H1 (cell line): Measurements from ENCODE around the gene C14orf119. TPM values are rescaled to one million over a fixed set of nuclear protein-coding genes. Genes with fewer than 3 reads are reported as not detected.

Experiments
- CTCF ChIA-PET: fragments of 300-600 bp; sonication (Branson Sonifier 250); formaldehyde crosslinking; loops from one replicate; lab custom pipeline; 2021; ENCODE audit not compliant: partially characterized antibody; lab: Charles Lee
- POLR2A ChIA-PET: fragments of 300-600 bp; sonication (Branson Sonifier 250); formaldehyde crosslinking; loops from one replicate; lab custom pipeline; 2021; ENCODE audit warnings: inconsistent platforms; ENCODE audit not compliant: partially characterized antibody; lab: Charles Lee
- DNase-seq, 2 experiments: peaks; one replicate each; pipeline versions ENCODE4 v3.0.0 to v3.0.0-alpha.2; 2010 to 2022; ENCODE audit warnings: low spot score in 2 of 2, low read depth in 1 of 2, mixed read lengths in 1 of 2
- FAIRE-seq: peaks from 2 replicates; lab custom pipeline; 2011; peaks lifted over from hg19 to GRCh38; lab: Jason Lieb, UNC
- H2AFZ ChIP-seq: 2 replicates; pipeline ENCODE4 v1.8.1; 2012; ENCODE audit warnings: low read length, inconsistent platforms
- H2AK5ac ChIP-seq: 2 replicates; pipeline ENCODE4 v1.6.1; 2013; ENCODE audit warnings: low read depth, low read length
- H2BK120ac ChIP-seq: replicated peaks from 2 replicates; pipeline ENCODE3; 2013; ENCODE audit warnings: low read depth, low read length, inconsistent platforms
- H2BK12ac ChIP-seq: 2 replicates; pipeline ENCODE4 v1.6.1; 2013; ENCODE audit warnings: low read depth, low read length
- H2BK15ac ChIP-seq: 2 replicates; pipeline ENCODE4 v1.6.1; 2013; ENCODE audit warnings: low read length
- H2BK20ac ChIP-seq: 2 replicates; pipeline ENCODE4 v1.6.1; 2013; ENCODE audit warnings: low read length
- H2BK5ac ChIP-seq: 2 replicates; pipeline ENCODE4 v1.6.1; 2013; ENCODE audit warnings: low read depth, low read length
- H3K14ac ChIP-seq: 2 replicates; pipeline ENCODE4 v1.6.1; 2013; ENCODE audit warnings: inconsistent platforms; ENCODE audit not compliant: insufficient read length
- H3K18ac ChIP-seq: 2 replicates; pipeline ENCODE4 v1.6.1; 2013; ENCODE audit warnings: low read length; ENCODE audit errors: extremely low read depth
- H3K23ac ChIP-seq: 2 replicates; pipeline ENCODE4 v1.6.1; 2013; ENCODE audit warnings: inconsistent platforms; ENCODE audit not compliant: insufficient read length
- H3K23me2 ChIP-seq: 2 replicates; pipeline ENCODE4 v1.6.1; 2013; ENCODE audit warnings: low read depth, low read length
- H3K27ac ChIP-seq: 2 replicates; pipeline ENCODE4 v1.6.1; 2011; ENCODE audit warnings: low read depth, low read length, inconsistent platforms
- H3K27me3 ChIP-seq, 4 experiments: replicated peaks in 1 of 4; 1 replicate in 1 of 4; 2 replicates in 3 of 4; pipeline versions ENCODE4 v1.6.1 to v1.8.1; 2011 to 2013; ENCODE audit warnings: low read length in 3 of 4, mild to moderate bottlenecking in 3 of 4, inconsistent platforms in 2 of 4, mixed read lengths in 2 of 4, moderate library complexity in 1 of 4; ENCODE audit not compliant: control insufficient read depth in 3 of 4, insufficient read depth in 3 of 4; ENCODE audit errors: extremely low read depth in 1 of 4
- H3K36me3 ChIP-seq, 4 experiments: 2 replicates each; pipeline versions ENCODE4 v1.6.1 to v1.8.1; 2011 to 2013; ENCODE audit warnings: mild to moderate bottlenecking in 4 of 4, low read length in 3 of 4, moderate library complexity in 2 of 4, control low read depth in 1 of 4, inconsistent platforms in 1 of 4; ENCODE audit not compliant: insufficient read depth in 4 of 4, control insufficient read depth in 2 of 4
- H3K4ac ChIP-seq: replicated peaks from 2 replicates; pipeline ENCODE3; 2013; ENCODE audit warnings: low read length, low read depth, mixed read lengths, inconsistent platforms; ENCODE audit not compliant: insufficient read length
- H3K4me1 ChIP-seq, 4 experiments: replicated peaks in 1 of 4; 1 replicate in 1 of 4; 2 replicates in 3 of 4; pipeline versions ENCODE4 v1.6.1 to v1.8.1; 2011 to 2013; ENCODE audit warnings: low read length in 3 of 4, inconsistent platforms in 2 of 4, mixed read lengths in 1 of 4; ENCODE audit not compliant: insufficient read depth in 4 of 4, control insufficient read depth in 3 of 4
- H3K4me2 ChIP-seq, 2 experiments: 2 replicates each; pipeline versions ENCODE4 v1.6.1 to v1.8.1; 2011 to 2013; ENCODE audit warnings: low read depth in 2 of 2, low read length in 2 of 2, control low read depth in 1 of 2, inconsistent platforms in 1 of 2, mild to moderate bottlenecking in 1 of 2; ENCODE audit not compliant: insufficient read depth in 1 of 2
- H3K4me3 ChIP-seq, 4 experiments: fragments of 200-600, 300-600 bp in 1 of 4; sonication (generic), shearing (Covaris generic), sonication (Bioruptor Twin) in 1 of 4; 2 replicates each; pipeline versions ENCODE4 v1.5.1 to v1.8.1; 2011 to 2016; ENCODE audit warnings: low read length in 4 of 4, low read depth in 3 of 4, control low read depth in 2 of 4, inconsistent platforms in 2 of 4, mild to moderate bottlenecking in 2 of 4, mixed read lengths in 1 of 4, moderate library complexity in 1 of 4; ENCODE audit not compliant: insufficient read depth in 2 of 4; ENCODE audit errors: extremely low read depth in 1 of 4
- H3K56ac ChIP-seq: replicated peaks from 2 replicates; pipeline ENCODE3; 2013; ENCODE audit warnings: low read depth, mild to moderate bottlenecking, mixed read lengths, low read length, inconsistent platforms; ENCODE audit not compliant: insufficient read length
- H3K79me1 ChIP-seq: 2 replicates; pipeline ENCODE4 v1.6.1; 2013; ENCODE audit warnings: low read depth, low read length, control low read depth
- H3K79me2 ChIP-seq, 2 experiments: 2 replicates each; pipeline versions ENCODE4 v1.6.1 to v1.8.1; 2012 to 2013; ENCODE audit warnings: low read length in 2 of 2, mild to moderate bottlenecking in 2 of 2, inconsistent platforms in 1 of 2; ENCODE audit not compliant: insufficient read depth in 2 of 2, control insufficient read depth in 1 of 2
- H3K9ac ChIP-seq, 4 experiments: replicated peaks in 1 of 4; 1 replicate in 1 of 4; 2 replicates in 3 of 4; pipeline versions ENCODE4 v1.6.1 to v1.8.1; 2011 to 2013; ENCODE audit warnings: low read depth in 3 of 4, low read length in 3 of 4, control low read depth in 2 of 4, mild to moderate bottlenecking in 2 of 4, moderate library complexity in 2 of 4, inconsistent platforms in 1 of 4; ENCODE audit errors: extremely low read depth in 1 of 4
- H3K9me3 ChIP-seq, 2 experiments: 2 replicates each; pipeline versions ENCODE4 v1.6.1 to v1.8.1; 2012 to 2013; ENCODE audit warnings: mild to moderate bottlenecking in 2 of 2, moderate library complexity in 2 of 2, control low read depth in 1 of 2, inconsistent platforms in 1 of 2, low read depth in 1 of 2, low read length in 1 of 2, mixed read lengths in 1 of 2; ENCODE audit not compliant: insufficient read depth in 2 of 2
- H4K20me1 ChIP-seq, 2 experiments: replicated peaks in 1 of 2; 2 replicates each; pipeline versions ENCODE3 to v1.8.1; 2011 to 2013; ENCODE audit warnings: inconsistent platforms in 2 of 2, low read length in 2 of 2, mild to moderate bottlenecking in 1 of 2; ENCODE audit not compliant: insufficient read depth in 2 of 2, control insufficient read depth in 1 of 2
- H4K5ac ChIP-seq: 2 replicates; pipeline ENCODE4 v1.6.1; 2013; ENCODE audit warnings: low read length, low read depth, mixed read lengths, inconsistent platforms; ENCODE audit not compliant: insufficient read length
- H4K8ac ChIP-seq: 2 replicates; pipeline ENCODE4 v1.8.0; 2013; ENCODE audit warnings: mild to moderate bottlenecking, moderate library complexity, low read length, inconsistent platforms; ENCODE audit not compliant: insufficient read depth; ENCODE audit errors: extremely low read depth
- H4K91ac ChIP-seq: replicated peaks from 2 replicates; pipeline ENCODE3; 2013; ENCODE audit warnings: low read length, mixed read lengths, inconsistent platforms; ENCODE audit not compliant: insufficient read length
- BACH1 ChIP-seq: IDR thresholded peaks from 2 replicates; pipeline ENCODE4 v1.6.1; 2012; ENCODE audit warnings: low read length, improper control_type of control experiment
- CHD1 ChIP-seq: IDR thresholded peaks from 2 replicates; pipeline ENCODE4 v1.6.1; 2012; ENCODE audit warnings: low read depth, low read length, improper control_type of control experiment
- EGR1 ChIP-seq: IDR thresholded peaks from 2 replicates; pipeline ENCODE4 v1.6.1; 2011; ENCODE audit warnings: low read depth, low read length, borderline replicate concordance
- KDM5A ChIP-seq: fragments of 200-600 bp; IDR thresholded peaks from 2 replicates; pipeline ENCODE4 v1.7.1; 2012; ENCODE audit warnings: mild to moderate bottlenecking, low read length, inconsistent platforms, mixed read lengths
- WGBS, 2 experiments: shearing (Covaris generic) in 1 of 2; methylation state at CpG; one replicate each; pipeline versions ENCODE4 v1.1.6 to v1.1.7; 2013 to 2015; ENCODE audit warnings: low lambda C conversion rate in 2 of 2, mixed read lengths in 2 of 2, inconsistent platforms in 1 of 2, low coverage in 1 of 2, missing lambda C conversion rate in 1 of 2; ENCODE audit not compliant: insufficient replicate concordance in 2 of 2, insufficient coverage in 1 of 2, insufficient read length in 1 of 2; ENCODE audit errors: extremely low coverage in 1 of 2, missing lambda C conversion rate in 1 of 2; 5-methylcytosine and 5-hydroxymethylcytosine counted together
- polyA plus RNA-seq, 7 experiments: library from polyadenylated mRNA; depleted of rRNA in 3 of 7; stranded (reverse) in 5 of 7; unstranded in 2 of 7; fragments of >200 nt in 5 of 7; fragments of 200-250 nt in 2 of 7; gene quantifications; 1 replicate in 5 of 7; 2 replicates in 1 of 7; 4 replicates in 1 of 7; pipeline versions ENCODE4 v1.2.1 to v1.2.3, GENCODE V29; 2011 to 2013; ENCODE audit warnings: missing spikeins in 2 of 7, mixed read lengths in 2 of 7
- total RNA-seq: library from RNA; stranded (reverse); fragmentation: NEBNext Ultra II Directional; extraction: Animal tissue kit (Norgen Biotek cat#: 25700); gene quantifications from 2 replicates; pipeline ENCODE4 v1.2.1, GENCODE V29; 2021

The C14orf119 gene
- total and polyA plus RNA-seq, 2 of the 8 experiments (the other 6 are each of a cell fraction or from before 2014, with no cell fraction given), result 78.1 to 94.0 TPM

GRCh38 chr14:23146351-23146910, 51.1 kb downstream of the C14orf119 start:
- no peak overlapping the region for H3K4me3 ChIP-seq
- H4K8ac ChIP-seq, result no peak overlapping the region
- H3K56ac ChIP-seq, result no peak overlapping the region
- peaks cover 2 to 6% of the 10 kb centered on the region in 2 experiments for H4K20me1 ChIP-seq
- H2BK5ac ChIP-seq, result no peak overlapping the region
- ChIA-PET POLR2A (interaction anchor here (0.7 to 1.3 kb wide), 3 partner anchors 11 to 40 kb away, joined by 3 read pairs; no protein-coding TSS in a partner anchor), CTCF (interaction anchor here (1.0 to 3.1 kb wide), 3 partner anchors 23 to 41 kb away, joined by 3 to 13 read pairs (median 3); no protein-coding TSS in a partner anchor)
- no peaks in the 10 kb centered on the region for H3K9me3 ChIP-seq
- H3K23ac ChIP-seq, result no peak overlapping the region
- H3K4me1 ChIP-seq, result no peaks in the 10 kb centered on the region
- H2BK120ac ChIP-seq, result no peak overlapping the region
- H3K9ac ChIP-seq, result no peak overlapping the region; a peak in 1 of 7 replicates
- H2BK15ac ChIP-seq, result no peak overlapping the region
- no peak overlapping the region for H4K91ac ChIP-seq
- 81% methylated on average over 2 of the region's 2 CpGs; no CpG with 5 or more reads in 1 of the 2 experiments for WGBS, 2 experiments
- H2BK20ac ChIP-seq, result no peak overlapping the region
- H2BK12ac ChIP-seq, result no peak overlapping the region
- H3K27ac ChIP-seq, result no peak overlapping the region
- H3K36me3 ChIP-seq, result peaks cover 7 to 35% (median 19%) of the 10 kb centered on the region in 4 experiments; a peak in 7 of 8 replicates
- H3K18ac ChIP-seq, result no peak overlapping the region
- H4K5ac ChIP-seq, result no peak overlapping the region
- no peak overlapping the region for H3K4ac ChIP-seq
- FAIRE-seq, result no peak
- H3K23me2 ChIP-seq, result peaks cover 3% of the 10 kb centered on the region; the same call in 1 of the 2 replicates
- TF ChIP-seq EGR1, result no peak
- no peak for TF ChIP-seq KDM5A
- TF ChIP-seq BACH1, result no peak
- no peak for TF ChIP-seq CHD1
- H2AK5ac ChIP-seq, result no peak overlapping the region
- no peak overlapping the region for H2AFZ ChIP-seq
- H3K4me2 ChIP-seq, result no peak overlapping the region
- H3K14ac ChIP-seq, result no peak overlapping the region
- H3K79me1 ChIP-seq, result no peaks in the 10 kb centered on the region; the same call in none of the 2 replicates
- no peak for DNase-seq
- H3K27me3 ChIP-seq, result no peaks in the 10 kb centered on the region
- no peaks in the 10 kb centered on the region for H3K79me2 ChIP-seq
